Measurements from ENCODE around the gene UNC5A. TPM values are rescaled to one million over a fixed set of nuclear protein-coding genes. Genes with fewer than 3 reads are reported as not detected.

Gene UNC5A
- total and polyA plus RNA-seq, 10 of the 15 experiments (the other 5 are each of a cell fraction or from before 2014, with no cell fraction given): not detected

GRCh38 chr5:176901260-176902101 is 91.1 kb downstream of the UNC5A start (continued):
- TF ChIP-seq FOXM1 (IDR thresholded peaks at IDR 0.05; ENCODE audit: low read depth, low read length) (peak; percentile 56; the same call in 1 of the 2 replicates), EP300 (IDR thresholded peaks at IDR 0.05; ENCODE audit: borderline replicate concordance in 1 of 2, control insufficient read depth in 1 of 2, low read depth in 2 of 2, low read length in 2 of 2) (peak in 1 of 2 experiments; percentile 11; a peak in 1 of 4 replicates), MTA2 (IDR thresholded peaks at IDR 0.05; ENCODE audit: low read depth) (0 out of 2 replicates have a peak, but pooled peaks have one; percentile 26)

DNA sequence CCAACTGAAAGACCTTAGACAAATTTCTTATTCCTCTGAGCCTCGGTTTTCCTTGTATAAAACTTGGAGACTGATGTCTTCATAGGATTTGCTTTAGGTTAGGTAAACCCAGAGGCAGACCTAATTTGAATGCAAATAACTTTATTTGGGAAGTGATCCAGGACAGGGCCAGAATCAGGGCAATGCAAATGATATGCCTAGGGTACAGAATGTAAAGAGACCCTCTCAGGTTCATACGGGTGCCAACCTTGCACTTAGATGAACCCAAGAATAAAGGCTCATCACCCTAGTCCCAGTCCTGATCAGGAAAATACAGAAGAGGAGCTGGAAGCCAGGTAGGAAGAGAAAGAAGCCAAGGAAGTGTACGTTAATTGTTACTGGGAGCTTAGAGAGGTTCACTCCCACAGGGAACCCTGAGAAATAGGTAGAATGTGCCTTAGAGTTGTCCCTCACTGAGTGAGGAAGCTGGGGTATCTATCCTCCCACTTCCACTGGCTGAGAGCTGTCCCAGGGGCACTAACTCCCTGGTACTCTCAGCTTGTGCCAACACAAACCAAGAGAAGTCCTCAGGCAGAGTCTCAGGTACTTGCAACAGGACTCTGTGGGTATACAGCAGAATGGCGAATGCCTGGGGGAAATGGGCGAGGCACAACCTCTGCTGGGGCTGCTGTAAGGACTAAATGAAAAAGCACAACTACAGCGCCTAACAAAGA is 91.9 kb downstream of the UNC5A start:
- H2AFZ ChIP-seq (ENCODE audit: control insufficient read depth, low read depth, low read length): no peak overlapping the region
- peak overlapping the region; percentile 18; the same call in 1 of the 2 replicates for H3K4me2 ChIP-seq (ENCODE audit: control insufficient read depth, insufficient read depth)
- H3K4me1 ChIP-seq (ENCODE audit: control insufficient read depth, insufficient read depth, low read length): peaks cover 10% of the 10 kb centered on the region
- ChIA-PET SMC1A (ENCODE audit: uncharacterized antibody, unreplicated experiment) (interaction anchor here (0.6 to 1.8 kb wide), 7 partner anchors 9 to 515 kb away, joined by 3 to 5 read pairs (median 4); no protein-coding TSS in a partner anchor), CTCF (interaction anchor here (0.6 to 2.5 kb wide), 4 partner anchors 9 to 245 kb away, joined by 3 to 11 read pairs (median 4); no protein-coding TSS in a partner anchor), RAD21 (ENCODE audit: unreplicated experiment) (interaction anchor here (0.6 to 1.6 kb wide), 4 partner anchors 14 to 244 kb away, joined by 4 to 8 read pairs (median 8); no protein-coding TSS in a partner anchor), POLR2A (no interaction called here)
- H3K9ac ChIP-seq (ENCODE audit: control insufficient read depth, insufficient read depth, low read length): no peak overlapping the region
- FAIRE-seq (no peak), DNase-seq (ENCODE audit: low read depth, low spot score) (no peak), ATAC-seq (no peak; the same call in 1 of the 3 replicates)
- H3K4me3 ChIP-seq: no peak overlapping the region
- no peaks in the 10 kb centered on the region for H4K20me1 ChIP-seq (ENCODE audit: control insufficient read depth, insufficient read depth)
- no peak for TF ChIP-seq ZNF207 (IDR thresholded peaks at IDR 0.05; ENCODE audit: borderline replicate concordance)
- no peak for TF ChIP-seq STAT1 (conservative IDR thresholded peaks at IDR 0.05)
- TF ChIP-seq BCL11A (IDR thresholded peaks at IDR 0.05; ENCODE audit: low read depth, low read length): no peak
- TF ChIP-seq ZBTB40 (IDR thresholded peaks at IDR 0.05; ENCODE audit: borderline replicate concordance): peak; percentile 74
- no peaks in the 10 kb centered on the region for H3K9me3 ChIP-seq (replicated peaks; ENCODE audit: control insufficient read depth, insufficient read depth, low read length)
- H3K36me3 ChIP-seq (ENCODE audit: control insufficient read depth in 2 of 2, insufficient read depth in 2 of 2, low read length in 1 of 2): peaks cover 17 to 24% of the 10 kb centered on the region in 2 experiments
- no peaks in the 10 kb centered on the region for H3K79me2 ChIP-seq (ENCODE audit: control insufficient read depth, insufficient read depth, low read length)
- peak overlapping the region; percentile 61; the same call in 1 of the 2 replicates for H3K27ac ChIP-seq (ENCODE audit: control insufficient read depth, insufficient read depth)
- intact Hi-C loops (cut with micrococcal nuclease; ENCODE audit: unreplicated experiment): loop anchor here (5.0 kb wide), 1 partner anchor 240 kb away; no protein-coding TSS in a partner anchor
- H3K27me3 ChIP-seq (replicated peaks in 1 of 2; ENCODE audit: control insufficient read depth in 2 of 2, insufficient read depth in 2 of 2, low read length in 1 of 2): no peaks in the 10 kb centered on the region
- no TSS peak for BruUV-seq (replicated peaks)
- WGBS (ENCODE audit: insufficient coverage, insufficient replicate concordance, low lambda C conversion rate, missing lambda C conversion rate): 58% methylated on average over 6 of the region's 6 CpGs
- in situ Hi-C loops (cut with MboI): no loop called here

All from GM12878 (cell line).